Natural killer cell treated with Interleukin-12 subunit alpha and Interleukin-12 subunit beta and Interleukin-15 and Interleukin-18, amount 100 ng/mL, for 72 hours (primary cell): Measurements from ENCODE around the gene C2CD3. TPM values are rescaled to one million over a fixed set of nuclear protein-coding genes. Genes with fewer than 3 reads are reported as not detected.
A peak's percentile ranks its signal among the peaks of the same experiment; 100 is the strongest.
"Not testable (repeated sequence)": the region's sequence is repeated elsewhere in the genome, so short reads cannot be mapped to it uniquely, and the experiment has no call there.

Experiments
- ATAC-seq, 2 donors: fragments of 150-1000 bp; cut with Tn5 transposase in 1 of 2; sonication (Bioruptor Pico), chemical (Tn5 transposase) in 1 of 2; 2 replicates each; pipeline ENCODE4 v1.10.0; 2021
- DNase-seq: peaks from one replicate; pipeline ENCODE4 v3.0.0; 2022; ENCODE audit warnings: low spot score
- H3K27ac Mint-ChIP-seq, 2 donors: 1 replicate in 1 of 2; 2 replicates in 1 of 2; pipeline ENCODE4 v1.8.0; 2022; ENCODE audit warnings: mixed read lengths in 2 of 2, mild to moderate bottlenecking in 1 of 2, moderate library complexity in 1 of 2
- H3K27me3 Mint-ChIP-seq, 2 donors: 1 replicate in 1 of 2; 2 replicates in 1 of 2; pipeline ENCODE4 v1.8.0; 2022; ENCODE audit warnings: mixed read lengths in 2 of 2
- H3K36me3 Mint-ChIP-seq: one replicate; pipeline ENCODE4 v1.8.0; 2022; ENCODE audit warnings: mixed read lengths
- H3K4me1 Mint-ChIP-seq, 2 donors: 1 replicate in 1 of 2; 2 replicates in 1 of 2; pipeline ENCODE4 v1.8.0; 2022; ENCODE audit warnings: low read depth in 2 of 2, mixed read lengths in 2 of 2, mild to moderate bottlenecking in 1 of 2
- H3K4me3 Mint-ChIP-seq: one replicate; pipeline ENCODE4 v1.8.0; 2022; ENCODE audit warnings: mixed read lengths
- H3K9me3 Mint-ChIP-seq: 2 replicates; pipeline ENCODE4 v1.8.0; 2022; ENCODE audit warnings: mixed read lengths
- total RNA-seq, 2 donors: library from RNA; stranded (reverse); gene quantifications; one replicate each; pipeline ENCODE4 v1.2.3, GENCODE V29; 2022

The C2CD3 gene
- total RNA-seq, 2 donors from 2014 or later = 49.1 to 76.7 TPM

- not testable (repeated sequence) for H3K4me1 Mint-ChIP-seq, H3K27ac Mint-ChIP-seq, H3K4me3 Mint-ChIP-seq, DNase-seq, H3K27me3 Mint-ChIP-seq, H3K9me3 Mint-ChIP-seq, ATAC-seq
- peaks cover 25% of the 10 kb centered on the region for H3K36me3 Mint-ChIP-seq
Observed at GRCh38 chr11:74120260-74121035, 50.4 kb downstream of the C2CD3 start.

GRCh38 chr11:74116719-74117118 lies 54.1 kb downstream of the C2CD3 start:
- DNase-seq (no peak), ATAC-seq (no peak)
- Mint-ChIP-seq H3K4me1 (peaks cover 0 to 5% of the 10 kb centered on the region in 2 donors), H3K36me3 (peaks cover 47% of the 10 kb centered on the region), H3K4me3 (no peak overlapping the region), H3K27ac (no peak overlapping the region), H3K9me3 (peaks cover 3% of the 10 kb centered on the region), H3K27me3 (no peaks in the 10 kb centered on the region)

- H3K4me1 Mint-ChIP-seq = peaks cover 0 to 5% of the 10 kb centered on the region in 2 donors
- H3K4me3 Mint-ChIP-seq = no peak overlapping the region
- H3K36me3 Mint-ChIP-seq = peaks cover 38% of the 10 kb centered on the region
Observed at GRCh38 chr11:74112877-74113276, 57.9 kb downstream of the C2CD3 start.

GRCh38 chr11:74106124-74106523 lies 64.7 kb downstream of the C2CD3 start:
- H3K27me3 Mint-ChIP-seq = no peaks in the 10 kb centered on the region
- peaks cover 44% of the 10 kb centered on the region for H3K36me3 Mint-ChIP-seq
- H3K4me1 Mint-ChIP-seq = no peaks in the 10 kb centered on the region
- H3K4me3 Mint-ChIP-seq = no peak overlapping the region
- ATAC-seq (no peak), DNase-seq (no peak)
- H3K27ac Mint-ChIP-seq = no peak overlapping the region
- H3K9me3 Mint-ChIP-seq = no peaks in the 10 kb centered on the region

More at GRCh38 chr11:74112877-74113276, 57.9 kb downstream of the C2CD3 start:
- no peak for ATAC-seq
- Mint-ChIP-seq H3K27ac (no peak overlapping the region), H3K27me3 (no peaks in the 10 kb centered on the region), H3K9me3 (no peaks in the 10 kb centered on the region)
- no peak for DNase-seq

GRCh38 chr11:74102321-74102720 lies 68.5 kb downstream of the C2CD3 start:
- Mint-ChIP-seq H3K9me3 (no peaks in the 10 kb centered on the region), H3K4me3 (no peak overlapping the region), H3K36me3 (peaks cover 72% of the 10 kb centered on the region)

GRCh38 chr11:74100735-74101134 lies 70.1 kb downstream of the C2CD3 start:
- Mint-ChIP-seq H3K27ac (no peak overlapping the region), H3K4me1 (no peaks in the 10 kb centered on the region), H3K27me3 (no peaks in the 10 kb centered on the region), H3K36me3 (peaks cover 65% of the 10 kb centered on the region), H3K9me3 (no peaks in the 10 kb centered on the region), H3K4me3 (no peak overlapping the region)
- DNase-seq (no peak), ATAC-seq (no peak)

More at GRCh38 chr11:74102321-74102720, 68.5 kb downstream of the C2CD3 start:
- no peaks in the 10 kb centered on the region for H3K27me3 Mint-ChIP-seq
- H3K4me1 Mint-ChIP-seq = no peaks in the 10 kb centered on the region
- DNase-seq (no peak), ATAC-seq (no peak)
- no peak overlapping the region for H3K27ac Mint-ChIP-seq

- no peak overlapping the region for H3K4me3 Mint-ChIP-seq
- peaks cover 62% of the 10 kb centered on the region for H3K36me3 Mint-ChIP-seq
Observed at GRCh38 chr11:74100231-74100630, 70.6 kb downstream of the C2CD3 start.

GRCh38 chr11:74097686-74098237 lies 73.0 kb downstream of the C2CD3 start:
- DNase-seq (no peak), ATAC-seq (no peak)
- no peaks in the 10 kb centered on the region for H3K27me3 Mint-ChIP-seq
- H3K9me3 Mint-ChIP-seq = no peaks in the 10 kb centered on the region
- no peaks in the 10 kb centered on the region for H3K4me1 Mint-ChIP-seq
- no peak overlapping the region for H3K27ac Mint-ChIP-seq
- peaks cover 52% of the 10 kb centered on the region for H3K36me3 Mint-ChIP-seq
- no peak overlapping the region for H3K4me3 Mint-ChIP-seq

More at GRCh38 chr11:74100231-74100630, 70.6 kb downstream of the C2CD3 start:
- no peak for DNase-seq
- Mint-ChIP-seq H3K27me3 (no peaks in the 10 kb centered on the region), H3K27ac (no peak overlapping the region), H3K4me1 (no peaks in the 10 kb centered on the region), H3K9me3 (no peaks in the 10 kb centered on the region)
- ATAC-seq = no peak

GRCh38 chr11:74094393-74094792 lies 76.4 kb downstream of the C2CD3 start:
- Mint-ChIP-seq H3K27me3 (no peaks in the 10 kb centered on the region), H3K4me3 (no peak overlapping the region), H3K27ac (no peak overlapping the region), H3K36me3 (peaks cover 30% of the 10 kb centered on the region), H3K4me1 (no peaks in the 10 kb centered on the region), H3K9me3 (no peaks in the 10 kb centered on the region)
- ATAC-seq = no peak
- DNase-seq = no peak

- Mint-ChIP-seq H3K27me3 (no peaks in the 10 kb centered on the region), H3K4me3 (no peak overlapping the region), H3K4me1 (no peaks in the 10 kb centered on the region), H3K27ac (no peak overlapping the region), H3K9me3 (no peaks in the 10 kb centered on the region), H3K36me3 (peaks cover 12% of the 10 kb centered on the region)
- DNase-seq = no peak
- no peak for ATAC-seq
Observed at GRCh38 chr11:74092425-74092824, 78.4 kb downstream of the C2CD3 start.

- Mint-ChIP-seq H3K4me1 (no peaks in the 10 kb centered on the region), H3K27ac (no peak overlapping the region), H3K27me3 (no peaks in the 10 kb centered on the region), H3K9me3 (no peaks in the 10 kb centered on the region), H3K4me3 (no peak overlapping the region), H3K36me3 (peaks cover 11% of the 10 kb centered on the region)
- DNase-seq (no peak), ATAC-seq (no peak)
Observed at GRCh38 chr11:74091549-74091948, 79.3 kb downstream of the C2CD3 start.

- peaks cover 11% of the 10 kb centered on the region for H3K36me3 Mint-ChIP-seq
- no peak for ATAC-seq
Observed at GRCh38 chr11:74090701-74091100, 80.1 kb downstream of the C2CD3 start.

GRCh38 chr11:74086242-74086884 lies 84.4 kb downstream of the C2CD3 start:
- no peak for ATAC-seq
- Mint-ChIP-seq H3K36me3 (peaks cover 20% of the 10 kb centered on the region), H3K27ac (no peak overlapping the region), H3K27me3 (no peaks in the 10 kb centered on the region), H3K4me3 (no peak overlapping the region), H3K9me3 (no peaks in the 10 kb centered on the region), H3K4me1 (peaks cover 0 to 3% of the 10 kb centered on the region in 2 donors)
- no peak for DNase-seq

More at GRCh38 chr11:74090701-74091100, 80.1 kb downstream of the C2CD3 start:
- H3K4me3 Mint-ChIP-seq = no peak overlapping the region
- H3K27ac Mint-ChIP-seq = no peak overlapping the region
- no peaks in the 10 kb centered on the region for H3K27me3 Mint-ChIP-seq
- DNase-seq = no peak
- H3K9me3 Mint-ChIP-seq = no peaks in the 10 kb centered on the region
- H3K4me1 Mint-ChIP-seq = no peaks in the 10 kb centered on the region

- Mint-ChIP-seq H3K27me3 (no peaks in the 10 kb centered on the region), H3K4me3 (no peak overlapping the region), H3K9me3 (no peaks in the 10 kb centered on the region), H3K36me3 (peaks cover 20% of the 10 kb centered on the region), H3K4me1 (peaks cover 0 to 3% of the 10 kb centered on the region in 2 donors), H3K27ac (no peak overlapping the region)
- ATAC-seq (peak in 1 of 2 donors; percentile 17), DNase-seq (no peak)
Observed at GRCh38 chr11:74085542-74085892, 85.3 kb downstream of the C2CD3 start.
